Parathyroid adenoma (tissue), 2 donors: ENCODE measurements around the gene ARAP1.

ENCODE experiments used
- H2AFZ ChIP-seq: fragments of 300-600 bp; sonication (generic); one replicate; pipeline ENCODE4 v1.7.0; 2017; ENCODE audit warnings: antibody characterized with exemption, mild to moderate bottlenecking
- H3K27ac ChIP-seq: fragments of 300-600 bp; sonication (generic); one replicate; pipeline ENCODE4 v1.7.0; 2017
- H3K27me3 ChIP-seq: fragments of 300-600 bp; sonication (generic); one replicate; pipeline ENCODE4 v1.7.0; 2017; ENCODE audit warnings: low read length; ENCODE audit not compliant: control insufficient read depth, insufficient read depth
- H3K36me3 ChIP-seq: fragments of 300-600 bp; sonication (generic); one replicate; pipeline ENCODE4 v1.7.0; 2017; ENCODE audit warnings: low read length; ENCODE audit not compliant: control insufficient read depth, insufficient read depth
- H3K4me1 ChIP-seq: fragments of 300-600 bp; sonication (generic); one replicate; pipeline ENCODE4 v1.7.0; 2017; ENCODE audit warnings: control low read depth
- H3K4me2 ChIP-seq: fragments of 300-600 bp; sonication (generic); one replicate; pipeline ENCODE4 v1.7.0; 2017; ENCODE audit warnings: low read length
- H3K4me3 ChIP-seq: fragments of 300-600 bp; sonication (generic); one replicate; pipeline ENCODE4 v1.7.0; 2017; ENCODE audit warnings: low read depth, low read length
- H3K79me2 ChIP-seq: fragments of 300-600 bp; sonication (generic); one replicate; pipeline ENCODE4 v1.7.0; 2017; ENCODE audit warnings: control low read depth
- H3K9ac ChIP-seq: fragments of 300-600 bp; sonication (generic); one replicate; pipeline ENCODE4 v1.7.0; 2017; ENCODE audit warnings: mild to moderate bottlenecking
- H3K9me3 ChIP-seq: fragments of 300-600 bp; sonication (generic); one replicate; pipeline ENCODE4 v1.7.0; 2017; ENCODE audit warnings: low read length; ENCODE audit not compliant: control insufficient read depth
- TF ChIP-seq, protein P1 (sequence below): fragments of 300-600 bp; sonication (generic); IDR thresholded peaks from one replicate; pipeline ENCODE4 v1.7.0; 2017; ENCODE audit warnings: antibody characterized with exemption, mild to moderate bottlenecking
- donor health status: primary hyperparathyroidism.

Gene ARAP1

DNA sequence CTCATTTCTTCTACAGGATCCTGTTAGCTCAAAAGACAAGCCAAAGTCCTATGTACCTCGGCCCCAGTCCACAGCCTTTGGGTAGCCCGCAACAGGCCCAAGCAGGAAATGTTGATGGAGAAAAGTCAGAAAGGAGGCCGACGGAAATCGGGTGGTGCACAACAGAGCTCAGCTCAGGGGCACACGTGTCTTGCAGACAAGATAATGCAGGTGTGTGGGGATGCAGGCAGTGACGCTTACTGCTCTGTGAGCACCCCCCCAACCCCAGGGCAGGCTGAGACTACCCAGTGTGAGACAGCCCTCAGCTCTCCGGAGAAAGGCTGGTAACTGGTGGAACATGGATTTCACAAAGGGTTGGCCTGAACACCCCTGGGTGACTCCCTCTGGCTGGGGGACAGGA is 73.7 kb downstream of the ARAP1 start:
- TF ChIP-seq, protein P1, sequence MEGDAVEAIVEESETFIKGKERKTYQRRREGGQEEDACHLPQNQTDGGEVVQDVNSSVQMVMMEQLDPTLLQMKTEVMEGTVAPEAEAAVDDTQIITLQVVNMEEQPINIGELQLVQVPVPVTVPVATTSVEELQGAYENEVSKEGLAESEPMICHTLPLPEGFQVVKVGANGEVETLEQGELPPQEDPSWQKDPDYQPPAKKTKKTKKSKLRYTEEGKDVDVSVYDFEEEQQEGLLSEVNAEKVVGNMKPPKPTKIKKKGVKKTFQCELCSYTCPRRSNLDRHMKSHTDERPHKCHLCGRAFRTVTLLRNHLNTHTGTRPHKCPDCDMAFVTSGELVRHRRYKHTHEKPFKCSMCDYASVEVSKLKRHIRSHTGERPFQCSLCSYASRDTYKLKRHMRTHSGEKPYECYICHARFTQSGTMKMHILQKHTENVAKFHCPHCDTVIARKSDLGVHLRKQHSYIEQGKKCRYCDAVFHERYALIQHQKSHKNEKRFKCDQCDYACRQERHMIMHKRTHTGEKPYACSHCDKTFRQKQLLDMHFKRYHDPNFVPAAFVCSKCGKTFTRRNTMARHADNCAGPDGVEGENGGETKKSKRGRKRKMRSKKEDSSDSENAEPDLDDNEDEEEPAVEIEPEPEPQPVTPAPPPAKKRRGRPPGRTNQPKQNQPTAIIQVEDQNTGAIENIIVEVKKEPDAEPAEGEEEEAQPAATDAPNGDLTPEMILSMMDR, result no peak
- H3K4me2 ChIP-seq, result no peak overlapping the region
- H3K27ac ChIP-seq, result no peak overlapping the region
- H3K4me1 ChIP-seq, result no peaks in the 10 kb centered on the region
- no peak overlapping the region for H3K9ac ChIP-seq
- no peak overlapping the region for H3K4me3 ChIP-seq
- H2AFZ ChIP-seq, result no peak overlapping the region
- no peaks in the 10 kb centered on the region for H3K79me2 ChIP-seq
- no peaks in the 10 kb centered on the region for H3K27me3 ChIP-seq
- no peaks in the 10 kb centered on the region for H3K9me3 ChIP-seq
- H3K36me3 ChIP-seq, result no peaks in the 10 kb centered on the region

DNA sequence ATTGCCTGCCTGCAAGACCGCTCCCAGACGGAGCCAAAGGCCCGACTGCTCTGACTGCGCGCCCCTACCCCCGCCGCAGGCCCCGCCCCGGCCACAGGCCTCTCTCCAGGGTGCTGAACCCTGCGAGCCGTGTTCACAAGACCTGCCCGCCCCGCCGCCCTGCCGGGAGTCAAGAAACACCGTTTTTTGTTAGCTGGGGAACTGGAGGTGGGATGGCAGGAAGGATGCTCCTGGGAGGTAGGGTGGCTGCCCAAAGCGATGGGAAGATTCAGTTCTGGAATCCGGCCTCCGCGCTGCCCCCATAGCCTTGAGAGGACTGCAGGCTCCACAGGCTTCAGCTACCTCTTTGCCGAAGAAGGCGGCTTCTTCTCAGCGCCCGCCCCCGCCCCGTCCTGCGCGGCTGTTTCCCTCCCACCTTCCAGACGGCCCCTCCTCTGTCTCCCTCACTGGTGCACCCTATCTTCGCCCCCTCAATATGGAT is 75.3 kb downstream of the ARAP1 start:
- no peak overlapping the region for H3K4me3 ChIP-seq
- H3K9me3 ChIP-seq, result no peaks in the 10 kb centered on the region
- H3K27ac ChIP-seq, result no peak overlapping the region
- H3K36me3 ChIP-seq, result no peaks in the 10 kb centered on the region
- TF ChIP-seq, protein P1, result no peak
- H3K4me2 ChIP-seq, result no peak overlapping the region
- no peak overlapping the region for H2AFZ ChIP-seq
- no peak overlapping the region for H3K9ac ChIP-seq
- H3K27me3 ChIP-seq, result no peaks in the 10 kb centered on the region
- H3K4me1 ChIP-seq, result no peaks in the 10 kb centered on the region
- H3K79me2 ChIP-seq, result no peaks in the 10 kb centered on the region

DNA sequence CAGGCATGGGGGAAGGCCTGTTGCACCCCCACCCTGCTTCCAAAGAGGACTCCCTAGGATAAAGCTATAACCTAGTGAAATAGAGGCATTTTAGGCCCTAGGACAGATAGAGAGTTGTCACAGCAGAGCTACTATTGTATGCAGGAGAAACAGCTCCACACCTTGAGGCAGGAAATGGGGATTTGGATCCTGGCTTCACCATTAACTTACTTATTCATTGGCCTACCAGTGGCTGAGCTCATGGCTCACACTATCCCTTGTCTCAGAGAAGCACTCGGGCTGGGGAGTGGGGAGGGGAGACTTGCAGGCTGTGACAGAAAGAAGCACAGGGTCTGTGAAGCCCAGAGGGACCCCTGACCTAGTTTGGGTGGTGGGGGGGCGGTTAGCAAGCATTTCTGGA is 77.0 kb downstream of the ARAP1 start:
- TF ChIP-seq, protein P1, result no peak
- no peaks in the 10 kb centered on the region for H3K36me3 ChIP-seq
- no peak overlapping the region for H3K27ac ChIP-seq
- H3K4me3 ChIP-seq, result no peak overlapping the region
- H2AFZ ChIP-seq, result no peak overlapping the region
- no peak overlapping the region for H3K9ac ChIP-seq
- no peaks in the 10 kb centered on the region for H3K27me3 ChIP-seq
- no peaks in the 10 kb centered on the region for H3K4me1 ChIP-seq
- no peaks in the 10 kb centered on the region for H3K79me2 ChIP-seq
- no peak overlapping the region for H3K4me2 ChIP-seq
- H3K9me3 ChIP-seq, result no peaks in the 10 kb centered on the region

DNA sequence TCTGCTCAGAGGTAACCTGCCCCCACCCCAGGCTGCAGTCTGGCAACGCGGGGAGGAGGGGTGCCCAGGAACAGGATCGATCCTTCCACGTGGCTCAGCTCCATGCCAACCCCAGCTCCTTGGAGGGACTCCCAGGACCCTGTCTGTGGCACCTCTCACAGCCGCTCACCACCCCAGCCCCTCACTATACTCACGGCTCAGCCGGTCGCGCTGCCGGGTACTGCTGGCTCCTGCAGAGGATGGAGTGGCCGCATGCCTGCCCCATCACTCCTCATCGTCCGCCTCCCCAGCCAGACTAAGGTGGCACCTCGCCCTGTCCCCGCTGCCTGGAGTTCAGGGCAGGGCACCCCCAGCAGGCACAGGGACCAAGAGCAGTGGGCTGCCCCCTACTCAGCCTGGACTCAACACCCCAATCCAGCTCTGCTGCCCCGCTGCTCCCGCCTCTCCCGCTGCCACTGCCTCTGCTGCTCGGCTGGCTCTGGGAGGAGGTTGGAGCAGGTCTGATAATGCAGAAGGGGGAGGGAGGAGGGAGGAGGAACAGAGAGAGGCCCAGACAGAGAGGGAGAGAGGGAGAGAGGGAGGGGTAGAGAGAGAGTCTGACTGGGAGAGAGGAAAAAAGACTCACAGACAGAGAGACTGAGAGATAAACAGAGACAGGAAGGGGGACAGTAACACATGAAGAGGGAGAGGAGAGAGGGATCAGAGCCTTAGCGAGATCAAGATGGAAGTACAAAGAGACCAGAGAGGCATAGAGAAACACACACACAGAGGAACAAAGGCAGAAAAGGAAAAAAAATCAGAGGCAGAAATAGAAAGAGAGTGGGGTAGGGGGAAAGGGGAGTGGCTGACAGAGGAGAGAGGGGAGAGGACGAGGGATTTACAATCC is 78.0 kb downstream of the ARAP1 start, which contains the start of gene PDE2A:
Gene PDE2A, minus strand, starts transcription at position 480 of the 886 bp plus-strand sequence. Its CDS starts 215 bp downstream, at position 265.
- no peaks in the 10 kb centered on the region for H3K27me3 ChIP-seq
- no peak within 1 kb of the TSS for H3K4me2 ChIP-seq
- H3K9ac ChIP-seq, result no peak within 1 kb of the TSS

More for the DNA sequence above, 78.0 kb downstream of the ARAP1 start, which contains the start of gene PDE2A:
- no peaks in the 10 kb centered on the region for H3K79me2 ChIP-seq
- H3K4me1 ChIP-seq, result no peaks in the 10 kb centered on the region
- no peak within 1 kb of the TSS for H3K4me3 ChIP-seq
- H3K36me3 ChIP-seq, result no peaks in the 10 kb centered on the region
- H2AFZ ChIP-seq, result no peak within 1 kb of the TSS
- TF ChIP-seq, protein P1, result no peak
- H3K9me3 ChIP-seq, result no peaks in the 10 kb centered on the region
- no peak within 1 kb of the TSS for H3K27ac ChIP-seq
